SK-N-DZ (cell line): ENCODE data around the gene ASF1B. TPM values are rescaled to one million over a fixed set of nuclear protein-coding genes. Genes with fewer than 3 reads are reported as not detected.
"Not testable (repeated sequence)": the region's sequence is repeated elsewhere in the genome, so short reads cannot be mapped to it uniquely, and the experiment has no call there.

Source experiments
- DNase-seq: peaks from one replicate; pipeline ENCODE4 v3.0.0-alpha.2; 2015; ENCODE audit warnings: low spot score
- polyA plus RNA-seq, 2 experiments: library from polyadenylated mRNA; depleted of rRNA; stranded (reverse); fragments of >200 nt; gene quantifications; 2 replicates each; pipeline ENCODE4 v1.2.3, GENCODE V29; 2014

The ASF1B gene
- 75.4 and 92.6 TPM in 2 replicates for polyA plus RNA-seq (2014; cell fraction: cytosol; rRNA removed)
- 27.8 and 41.8 TPM in 2 replicates for polyA plus RNA-seq (2014; cell fraction: nucleus; rRNA removed)

DNA sequence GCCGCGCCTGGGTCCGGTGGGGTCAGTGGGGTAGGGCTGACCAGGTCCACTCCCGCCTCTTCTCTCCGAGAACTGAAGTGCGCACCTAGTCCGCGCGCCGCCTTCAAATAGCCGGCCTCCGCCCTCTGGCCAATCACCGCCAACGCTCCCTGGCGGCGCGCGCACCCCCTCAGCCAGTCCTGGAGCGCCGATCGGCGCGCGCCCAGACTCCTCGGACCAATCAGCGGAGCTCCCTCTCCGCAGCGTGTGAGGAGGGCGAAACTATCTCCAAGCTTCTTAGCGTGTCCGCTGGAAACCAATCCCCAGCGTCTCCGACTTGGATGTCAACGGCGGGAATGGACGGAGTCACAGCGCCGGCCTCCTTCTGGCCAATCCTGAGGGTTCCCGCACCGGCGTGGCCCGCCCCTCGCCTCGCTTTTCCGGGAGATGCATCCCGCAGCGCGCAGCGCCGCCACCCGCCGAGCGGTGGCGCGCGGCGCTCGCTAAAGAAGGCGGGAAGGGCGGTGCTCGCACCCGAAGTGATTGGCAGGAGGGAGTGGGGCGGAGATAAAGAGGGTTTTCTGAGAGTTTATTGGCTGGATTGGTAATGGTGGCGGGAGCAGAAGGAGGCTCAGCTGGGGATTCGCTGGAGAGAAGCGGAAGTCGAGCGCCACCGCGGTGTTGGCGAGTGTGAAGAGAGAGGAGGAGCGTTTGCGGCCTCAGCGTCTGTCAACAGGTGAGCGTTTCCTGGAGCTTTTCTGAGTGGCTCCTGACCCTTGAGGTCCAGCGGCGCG is at the start of gene ASF1B:
TSS of gene ASF1B (minus strand) at position 81 of the 773 bp plus-strand sequence. CDS start 133 bp downstream, outside the sequence.
- peak; percentile 100 for DNase-seq

DNA sequence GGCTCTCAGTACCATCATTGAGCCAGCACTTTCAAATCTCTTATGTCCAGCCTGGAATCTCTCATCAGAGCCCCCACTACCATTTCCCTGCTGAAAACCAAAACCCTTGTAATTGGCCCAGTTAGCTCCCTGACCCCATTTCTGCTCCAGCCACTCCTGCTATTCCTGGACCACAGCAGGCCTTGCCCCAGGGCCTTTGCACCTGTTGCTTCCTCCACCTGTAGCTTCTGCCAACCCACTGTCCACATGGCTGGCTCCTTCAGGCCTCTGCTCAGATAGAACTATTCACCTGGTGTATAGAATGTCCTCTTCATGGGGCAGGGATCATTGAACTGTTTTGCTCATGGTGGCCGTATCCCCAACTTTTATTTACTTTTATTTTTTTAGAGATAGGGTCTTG is 49.3 kb upstream of the ASF1B start:
- DNase-seq: not testable (repeated sequence)

DNA sequence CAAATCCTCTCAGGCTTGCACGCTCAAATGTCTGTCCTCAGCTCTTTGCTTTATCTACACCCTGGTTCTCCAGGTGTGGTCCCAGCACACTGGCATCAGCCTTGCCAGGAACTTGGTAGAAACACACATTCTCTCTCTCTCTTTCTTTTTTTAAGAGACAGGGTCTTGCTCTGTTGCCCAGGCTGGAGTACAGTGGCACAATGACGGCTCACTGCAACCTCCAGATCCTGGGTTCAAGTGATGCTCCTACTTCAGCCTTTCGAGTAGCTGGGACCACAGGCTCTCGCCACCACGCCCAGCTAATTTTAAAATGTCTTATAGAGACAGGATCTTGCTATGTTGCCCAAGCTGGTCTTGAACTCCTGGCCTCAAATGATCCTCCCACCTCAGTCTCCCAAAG is 48.8 kb upstream of the ASF1B start:
- DNase-seq: no peak

DNA sequence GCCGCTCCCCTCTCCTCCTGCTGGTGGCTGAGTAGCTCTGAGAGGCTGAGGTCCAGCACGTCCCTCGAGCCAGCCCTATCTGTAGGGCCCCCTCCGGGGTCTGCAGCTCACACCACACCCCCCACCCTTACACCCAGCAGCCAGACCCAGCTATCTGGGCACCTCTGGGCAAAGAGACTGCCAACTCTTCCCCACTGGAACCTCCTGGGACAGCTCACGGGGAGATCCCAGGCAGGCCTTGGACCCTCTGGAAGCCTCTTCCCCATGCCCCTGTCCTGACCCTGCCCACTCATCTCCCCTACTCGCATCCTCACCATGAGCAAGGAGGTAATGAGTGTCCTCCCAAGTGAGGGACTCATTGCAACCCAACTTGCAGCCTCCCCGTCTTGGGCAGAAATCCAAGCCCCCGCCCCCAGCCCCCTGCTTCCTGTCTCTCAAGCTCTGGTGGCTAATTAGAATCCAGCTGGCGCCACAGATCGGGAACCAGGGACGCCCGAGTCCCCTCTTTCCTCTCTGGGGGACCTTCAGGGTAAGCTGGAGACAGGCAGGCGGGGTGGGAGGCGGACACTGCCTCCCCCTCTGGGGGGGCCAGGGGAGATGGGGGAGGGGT is 47.5 kb upstream of the ASF1B start:
- DNase-seq: peak; percentile 41

DNA sequence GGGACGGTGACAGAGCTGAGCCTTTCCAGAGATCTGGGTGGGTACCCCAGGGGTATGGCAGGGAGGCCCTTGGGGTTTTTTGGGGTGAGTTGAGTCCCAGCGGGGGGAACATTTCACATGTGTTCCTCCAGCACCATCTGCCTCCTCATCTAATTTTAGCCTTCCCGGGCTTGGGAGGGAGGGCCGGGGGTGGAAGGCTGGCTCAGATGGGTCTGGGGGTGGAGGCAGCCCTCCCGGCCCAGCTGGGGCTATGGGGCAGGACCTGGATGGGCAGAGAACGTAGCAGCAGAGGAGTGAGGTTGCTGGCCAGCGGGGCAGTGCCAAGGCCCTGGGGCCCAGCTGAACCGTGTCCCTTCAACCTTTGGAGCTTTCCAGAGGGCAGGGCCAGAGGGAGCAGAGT is 46.1 kb upstream of the ASF1B start:
- no peak for DNase-seq

DNA sequence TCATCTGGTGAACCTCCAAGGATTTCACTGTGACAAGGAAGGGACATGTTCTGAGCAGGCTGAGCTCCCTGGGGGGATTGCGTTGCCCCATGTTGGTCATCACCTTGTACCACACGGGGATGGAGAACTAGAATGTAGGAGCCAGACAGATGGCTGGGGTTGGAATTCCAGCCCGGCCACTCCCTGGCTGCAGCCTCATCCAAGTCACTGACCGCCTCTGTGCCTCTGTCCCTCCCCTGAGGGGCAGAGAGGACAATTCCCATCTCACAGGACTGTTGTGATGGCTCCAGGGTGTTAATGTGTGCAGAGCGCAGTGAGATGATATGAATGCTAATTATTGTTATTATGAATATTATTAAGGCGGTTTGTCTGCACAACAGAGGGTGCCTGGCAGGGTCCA is 45.5 kb upstream of the ASF1B start:
- no peak for DNase-seq

DNA sequence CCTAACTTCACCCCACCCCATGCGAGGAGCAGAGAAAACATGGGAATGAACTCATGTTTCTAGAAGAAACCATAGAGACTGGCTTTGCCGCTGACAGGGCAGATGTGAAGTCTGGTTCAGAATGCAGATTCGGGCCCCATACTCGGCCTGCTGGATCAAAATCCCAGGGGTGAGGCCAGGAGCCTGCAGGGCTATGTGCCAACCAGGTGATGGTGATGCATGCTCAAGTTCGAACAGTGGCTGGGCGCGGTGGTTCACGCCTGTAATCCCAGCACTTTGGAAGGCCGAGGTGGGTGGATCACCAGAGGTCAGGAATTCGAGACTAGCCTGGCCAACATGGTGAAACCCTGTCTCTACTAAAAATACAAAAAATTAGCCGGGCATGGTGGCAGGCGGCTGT is 44.8 kb upstream of the ASF1B start:
- DNase-seq: not testable (repeated sequence)

DNA sequence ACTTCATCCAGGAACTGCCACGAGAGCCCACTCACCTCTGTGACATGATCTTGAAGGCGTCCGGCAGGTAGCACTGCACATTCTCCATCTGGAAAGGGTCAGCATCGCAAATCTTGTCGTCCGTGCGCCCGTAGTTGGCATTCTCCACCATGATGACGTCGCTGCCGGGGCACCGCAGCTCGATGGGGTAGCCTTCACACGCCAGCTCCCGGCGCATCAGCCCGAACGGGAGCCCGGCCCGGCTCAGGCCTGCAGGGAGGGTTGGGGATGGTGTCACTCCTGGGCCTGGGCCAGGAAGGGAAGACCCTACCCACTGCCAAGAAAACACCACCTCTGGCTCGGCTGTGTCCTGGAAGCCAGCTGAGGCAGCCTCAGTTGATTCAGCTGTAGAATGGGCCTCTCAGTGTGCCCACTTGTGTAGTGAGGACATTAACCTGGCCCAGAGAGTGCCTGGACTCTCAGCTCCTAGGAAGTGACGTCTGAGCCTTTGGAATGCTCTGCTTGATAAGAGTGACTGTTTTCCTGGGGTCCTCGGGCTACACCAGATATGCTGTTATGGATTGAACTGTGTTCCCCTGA is 41.2 kb upstream of the ASF1B start:
- DNase-seq: no peak

DNA sequence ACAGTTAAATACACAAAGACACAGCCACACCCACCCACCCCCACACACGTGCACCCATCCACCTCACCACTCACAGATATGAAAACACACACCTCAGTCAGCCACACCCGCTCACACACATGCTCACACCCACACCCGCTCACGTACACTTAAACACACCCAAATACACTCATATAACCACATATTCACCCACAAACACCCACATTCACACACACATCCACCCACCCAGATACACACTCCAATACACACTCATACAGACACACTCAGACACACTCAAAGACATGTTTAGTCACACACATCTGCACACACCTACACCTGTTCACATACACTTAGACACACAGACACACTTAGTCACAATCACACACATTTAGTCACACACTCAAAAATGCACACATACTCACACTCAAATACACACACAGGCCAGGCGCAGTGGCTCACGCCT is 39.0 kb upstream of the ASF1B start:
- DNase-seq: no peak

DNA sequence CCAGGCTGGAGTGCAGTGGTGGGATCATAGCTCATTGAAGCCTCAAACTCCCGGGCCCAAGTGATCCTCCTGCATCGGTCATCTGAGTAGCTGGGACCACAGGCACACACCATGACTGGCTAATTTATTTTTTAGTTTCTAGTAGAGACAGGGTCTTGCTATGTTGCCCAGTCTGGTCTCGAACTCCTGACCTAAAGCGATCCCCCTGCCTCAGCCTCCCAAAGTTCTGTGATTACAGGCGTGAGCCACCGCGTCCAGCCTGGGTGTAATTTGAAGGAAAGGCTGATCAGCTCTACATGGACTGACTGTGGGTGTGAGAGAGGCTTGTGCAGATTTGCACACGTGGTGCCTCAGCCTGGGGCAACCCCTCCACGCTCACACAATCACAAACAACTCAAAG is 38.5 kb upstream of the ASF1B start:
- no peak for DNase-seq

DNA sequence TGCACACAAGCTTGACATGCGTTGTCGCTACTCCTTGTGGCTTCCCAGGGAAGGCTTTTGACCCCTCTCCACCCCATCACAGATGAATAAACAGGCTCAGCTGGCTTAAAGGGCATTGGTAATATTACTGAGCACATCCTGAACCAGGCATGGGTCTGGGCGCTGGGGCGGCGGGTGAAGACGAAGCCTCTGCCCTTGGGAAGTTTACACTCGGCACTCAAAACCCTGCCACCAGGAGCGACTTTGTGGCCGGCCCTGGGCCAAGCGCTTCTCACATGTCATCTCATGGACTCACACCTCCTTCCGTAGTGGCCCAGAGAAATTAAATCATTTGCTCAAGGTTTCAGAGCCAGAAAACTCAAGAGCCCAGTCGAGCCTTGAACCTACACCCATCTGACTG is 32.6 kb upstream of the ASF1B start:
- DNase-seq: no peak

DNA sequence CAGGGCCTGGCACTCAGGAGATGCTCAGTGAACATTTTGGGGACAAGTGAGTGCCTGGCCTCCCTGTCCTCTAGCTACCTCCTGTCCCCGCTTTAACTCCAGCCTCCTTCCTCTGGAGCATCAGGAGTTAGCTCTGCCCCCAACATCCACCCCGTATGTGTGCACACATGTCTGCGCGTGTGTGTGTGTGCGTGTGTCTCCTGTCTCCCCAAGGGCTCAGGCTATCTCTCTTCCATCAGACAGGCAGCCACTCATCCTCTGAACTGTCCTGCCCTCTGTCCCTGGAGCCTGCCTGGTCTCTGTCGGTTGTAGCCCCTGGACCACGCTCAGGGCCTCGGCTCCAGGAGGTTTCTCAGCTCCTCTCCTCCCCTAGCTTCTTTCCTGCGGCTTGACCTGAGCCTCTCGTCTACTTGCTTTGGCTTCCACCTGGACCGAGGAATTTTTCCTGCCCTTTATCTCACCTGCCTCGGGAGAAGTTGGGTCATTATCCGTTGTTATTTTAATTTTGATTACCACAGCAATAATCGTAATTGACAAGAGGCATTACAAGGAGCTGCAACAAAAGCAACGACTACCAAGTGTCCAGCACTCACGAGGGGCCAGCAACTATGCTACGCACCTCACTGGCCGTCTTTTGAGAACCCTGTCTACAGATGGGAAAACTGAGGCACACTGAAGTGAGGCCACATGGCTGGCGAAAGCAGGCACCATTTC is 32.0 kb upstream of the ASF1B start:
- DNase-seq: no peak

DNA sequence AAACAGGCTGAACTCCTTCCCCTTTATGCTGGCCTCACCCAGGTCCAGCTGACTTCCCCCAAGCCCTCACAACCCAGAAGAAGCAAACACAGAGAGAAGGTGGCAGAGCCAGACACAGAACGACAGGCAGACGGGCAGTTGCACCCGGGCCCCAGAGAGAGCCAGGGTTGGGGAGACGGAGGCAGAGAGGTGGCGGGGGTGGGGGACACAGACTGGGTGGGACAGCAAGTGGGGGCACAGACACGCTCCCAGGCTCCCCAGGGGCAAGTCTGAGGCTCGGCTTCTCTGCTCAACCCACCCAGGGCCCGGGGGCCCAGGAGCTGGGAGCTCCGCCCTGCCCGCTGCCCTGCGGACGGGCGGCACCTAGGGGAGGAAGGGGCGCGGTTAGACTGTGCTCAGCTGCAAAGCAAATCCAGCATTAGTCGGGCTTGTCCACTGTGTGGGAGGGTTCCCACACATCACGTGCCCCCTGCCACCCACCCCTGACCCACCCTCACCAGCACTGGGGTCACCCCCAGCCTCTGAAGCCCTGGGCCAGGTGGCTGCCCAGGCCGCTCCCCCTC is 31.3 kb upstream of the ASF1B start:
- no peak for DNase-seq

DNA sequence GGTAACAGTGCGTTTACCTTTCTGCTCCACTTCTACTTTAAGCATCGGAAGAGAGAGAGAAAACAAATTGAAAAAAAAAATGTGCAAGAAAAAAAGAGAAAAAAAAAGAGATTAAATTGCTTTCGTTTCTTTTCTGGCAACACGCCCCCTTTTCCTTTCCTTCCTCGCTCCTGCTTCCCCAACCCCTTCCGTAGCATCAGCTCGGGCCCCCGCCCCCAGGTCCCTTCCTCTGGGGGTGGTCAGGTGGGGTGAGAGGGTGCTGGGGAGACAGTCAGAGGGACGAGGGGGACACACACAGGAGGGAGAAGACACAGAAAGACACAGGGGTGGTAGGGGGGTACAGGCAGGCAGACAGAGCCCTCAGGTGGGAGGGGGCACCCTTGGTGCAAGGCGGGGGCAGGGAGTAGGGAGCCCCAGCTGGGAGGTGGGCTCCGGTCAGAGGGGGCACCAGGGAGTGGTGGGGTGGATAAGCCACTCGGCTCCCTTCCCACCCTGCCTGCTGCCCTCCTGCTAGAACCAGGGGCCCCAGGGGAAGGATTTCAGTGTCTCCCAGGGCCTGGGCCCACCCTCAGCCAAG is 30.7 kb upstream of the ASF1B start:
- DNase-seq: no peak

DNA sequence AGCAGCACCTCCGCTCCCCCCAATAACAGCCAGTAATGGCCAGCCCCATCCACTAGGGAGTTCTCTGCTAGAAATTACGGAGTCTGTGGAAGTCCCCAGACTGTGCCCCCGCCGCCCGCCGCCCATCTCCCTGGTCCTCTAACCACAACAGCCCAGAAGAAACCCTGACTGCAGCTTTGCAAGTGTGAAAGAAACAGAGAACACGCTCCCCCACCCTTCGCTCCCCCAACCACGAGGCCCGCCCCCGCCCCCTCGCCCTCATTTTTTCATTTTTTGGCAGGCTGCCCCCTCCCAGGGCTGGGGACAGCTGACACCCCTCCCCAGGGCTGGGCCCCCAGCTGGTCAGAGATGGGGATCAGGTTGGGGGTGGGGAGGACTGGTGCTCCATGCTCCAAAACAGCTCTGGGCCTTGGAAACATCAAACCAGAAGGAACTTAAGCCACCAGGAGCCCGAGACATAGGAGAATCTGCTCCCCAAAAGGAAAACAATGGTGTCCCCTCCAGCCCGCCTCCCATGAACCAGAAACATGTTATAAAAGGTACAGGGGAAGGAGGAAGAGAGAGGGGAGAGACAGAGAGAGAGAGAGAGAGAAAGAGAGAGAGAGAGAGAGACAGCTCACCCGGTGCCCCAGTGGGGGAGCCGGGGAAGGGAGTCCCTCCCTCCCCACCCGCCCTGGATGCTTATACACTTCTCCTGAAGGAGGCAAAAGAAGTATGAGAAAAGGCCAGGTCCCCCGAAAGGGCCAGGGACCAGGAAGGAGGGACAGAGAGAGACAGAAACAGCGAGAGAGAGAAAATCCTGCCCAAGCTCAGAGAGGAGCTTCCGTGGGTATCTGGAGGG is 29.8 kb upstream of the ASF1B start:
- DNase-seq: no peak

DNA sequence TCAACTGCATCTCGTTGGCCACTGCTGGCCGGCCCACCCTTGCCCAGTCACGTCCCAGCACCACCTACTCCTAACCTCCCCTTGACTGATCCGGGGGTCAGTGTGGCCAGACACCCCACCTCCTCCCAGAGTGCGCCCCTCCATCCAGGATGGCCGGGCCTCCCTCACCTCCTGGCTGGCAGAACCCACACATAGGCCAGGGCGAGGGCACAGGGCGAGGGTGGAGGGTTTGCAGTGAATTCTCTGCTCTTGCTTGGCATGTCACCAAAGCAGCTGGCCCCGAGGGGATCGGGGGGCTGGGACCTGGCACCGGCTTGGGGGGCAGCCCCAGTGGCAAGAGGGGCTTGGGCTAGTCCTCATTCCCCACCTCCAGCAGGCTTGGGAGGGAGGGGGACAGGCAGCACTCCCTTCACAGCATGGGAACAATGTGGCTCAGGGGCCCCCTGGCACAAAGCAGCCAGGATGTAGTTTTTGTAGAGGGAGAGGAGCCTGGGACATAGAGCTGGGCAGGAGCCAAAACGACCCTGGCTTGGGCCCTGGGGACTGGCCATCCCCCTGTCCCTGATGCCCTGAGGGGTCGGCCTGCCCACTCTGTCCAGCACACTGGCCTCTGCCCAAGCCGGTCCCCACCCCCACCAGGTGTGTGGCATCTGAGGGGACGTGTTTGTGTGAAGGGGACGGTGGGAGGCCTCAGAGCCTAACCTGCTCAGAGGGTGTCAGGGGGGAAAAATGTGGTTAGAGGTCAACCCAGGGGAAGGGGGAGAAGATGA is 28.5 kb upstream of the ASF1B start:
- no peak for DNase-seq

DNA sequence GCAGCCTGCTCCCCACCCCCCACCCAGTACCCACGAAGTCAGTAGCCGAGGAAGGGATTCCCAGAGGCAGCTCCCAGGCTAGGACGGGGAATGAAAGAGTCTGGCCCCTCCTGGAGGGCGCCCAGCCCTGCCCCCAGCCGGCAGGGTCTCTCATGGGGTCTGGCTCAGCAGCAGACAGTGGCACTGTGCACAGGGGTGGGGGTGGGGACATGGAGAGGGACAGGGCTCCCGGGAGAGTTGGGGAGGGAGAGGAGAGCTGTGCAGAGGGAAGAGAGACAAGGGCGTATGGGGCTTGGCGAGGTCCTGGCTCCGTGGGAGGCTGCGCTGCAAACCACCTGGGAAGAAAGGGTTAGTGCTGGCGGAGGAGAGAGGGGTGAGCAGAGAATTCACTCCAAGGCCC is 27.7 kb upstream of the ASF1B start:
- no peak for DNase-seq

DNA sequence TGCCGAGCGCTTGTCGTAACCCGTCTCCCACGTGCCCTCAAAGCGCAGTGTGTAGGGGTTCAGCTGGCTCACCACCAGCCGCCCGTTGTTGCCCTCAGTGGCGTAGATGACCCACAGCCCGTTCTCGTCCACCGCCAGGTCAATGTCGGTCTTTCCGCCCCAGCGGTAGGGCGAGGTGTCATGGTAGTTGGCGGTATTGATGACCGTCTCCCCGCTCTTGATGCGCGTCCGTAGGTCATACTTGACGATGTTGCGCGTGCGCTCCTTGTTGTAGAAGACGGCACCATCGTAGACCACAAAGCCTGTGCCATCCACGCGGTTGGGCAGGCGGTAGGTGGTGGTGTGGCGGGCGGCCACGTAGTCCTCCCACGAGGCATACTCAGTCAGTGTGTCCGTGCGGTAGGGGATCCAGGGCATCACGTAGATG is 26.5 kb upstream of the ASF1B start:
- no peak for DNase-seq

DNA sequence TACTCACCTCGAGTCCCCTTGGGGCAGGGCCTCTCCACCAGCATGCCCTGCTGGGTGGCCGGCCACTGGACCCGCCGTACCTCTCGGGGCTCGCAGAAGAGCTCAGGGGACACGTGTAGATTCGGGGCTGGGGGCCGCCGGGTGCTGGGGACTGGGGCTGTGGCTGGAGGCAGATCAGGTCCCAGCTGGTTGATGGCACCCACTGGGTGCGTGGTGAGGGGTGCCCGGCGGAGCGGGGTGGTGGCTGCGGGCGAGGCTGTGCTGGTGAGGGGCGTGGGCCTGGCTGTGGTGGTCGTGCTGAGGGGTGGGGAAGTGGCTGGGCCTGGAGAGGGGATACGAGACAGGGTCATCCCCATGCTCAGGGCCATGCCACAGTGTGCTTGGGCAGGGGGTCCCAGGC is 24.9 kb upstream of the ASF1B start:
- no peak for DNase-seq
